Measurements from ENCODE around the gene LMAN2L. TPM values are rescaled to one million over a fixed set of nuclear protein-coding genes. Genes with fewer than 3 reads are reported as not detected.

LMAN2L gene
- polyA plus RNA-seq, 1 of the 3 experiments (the other 2 are of a cell fraction): 17.7 TPM

DNA sequence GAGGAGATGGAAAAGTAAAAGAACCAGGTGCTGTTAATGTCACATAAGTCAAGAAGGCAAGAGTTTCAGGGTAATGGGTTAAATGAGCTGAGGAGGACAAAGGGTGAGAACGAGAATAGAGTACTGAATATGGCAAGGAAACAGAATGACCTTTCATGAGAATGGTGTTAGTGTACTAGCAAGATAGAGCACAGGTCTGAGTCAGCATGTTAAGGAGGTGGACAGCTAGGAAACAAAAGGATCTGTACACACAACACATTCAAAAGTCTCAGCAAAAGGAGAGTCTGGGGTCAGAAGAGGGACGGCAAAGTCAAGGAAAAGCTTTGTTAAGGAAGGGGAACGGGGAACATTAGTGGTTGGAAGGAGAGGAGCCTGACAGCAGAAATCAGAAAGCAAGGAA lies 28.9 kb downstream of the LMAN2L start:
- CTCF ChIA-PET: interaction anchor here (1.0 kb wide), 1 partner anchor 17 kb away, joined by 3 read pairs; no protein-coding TSS in a partner anchor
- Histone ChIP-seq H3K4me3 (ENCODE audit: low read depth in 2 of 2, low read length in 1 of 2) (no peak overlapping the region), H3K36me3 (replicated peaks in 1 of 2; ENCODE audit: control insufficient read depth in 1 of 2, insufficient read depth in 2 of 2, low read length in 1 of 2) (peaks cover 51 to 59% of the 10 kb centered on the region in 2 experiments), H3K4me2 (no peak overlapping the region), H3K4me1 (ENCODE audit: control insufficient read depth in 1 of 2, insufficient read depth in 2 of 2, low read depth in 1 of 2, low read length in 1 of 2) (no peaks in the 10 kb centered on the region; a peak in 1 of 4 replicates), H3F3A (replicated peaks; ENCODE audit: insufficient read depth) (no peaks in the 10 kb centered on the region), H3K9me3 (no peaks in the 10 kb centered on the region), H3K9ac (no peak overlapping the region), H2AFZ (ENCODE audit: low read depth) (no peak overlapping the region), H3K27ac (ENCODE audit: low read depth in 2 of 2, low read length in 1 of 2) (no peak overlapping the region), H4K20me1 (ENCODE audit: insufficient read depth) (no peaks in the 10 kb centered on the region), H3K79me2 (ENCODE audit: insufficient read depth) (no peaks in the 10 kb centered on the region), H3K27me3 (ENCODE audit: insufficient read depth) (no peaks in the 10 kb centered on the region), H3K9me2 (no peaks in the 10 kb centered on the region)
- POLR2A ChIA-PET: no interaction called here
- no peak for DNase-seq
- 86% methylated on average over 3 of the region's 3 CpGs for WGBS (ENCODE audit: low lambda C conversion rate)
- TF ChIP-seq NFIC (IDR thresholded peaks at IDR 0.05; ENCODE audit: borderline replicate concordance) (no peak), YY1 (IDR thresholded peaks at IDR 0.05; ENCODE audit: low read depth) (no peak), GATA2 (CRISPR knock-in tag; IDR thresholded peaks at IDR 0.05) (no peak), ELF1 (IDR thresholded peaks at IDR 0.05) (no peak), CHD2 (IDR thresholded peaks at IDR 0.05; ENCODE audit: low read length, partially characterized antibody) (no peak), NRF1 (IDR thresholded peaks at IDR 0.05; ENCODE audit: low read depth, low read length) (no peak), FOXJ3 (CRISPR knock-in tag; IDR thresholded peaks at IDR 0.05) (no peak), RAD21 (IDR thresholded peaks at IDR 0.05; ENCODE audit: low read length) (no peak), MXI1 (IDR thresholded peaks at IDR 0.05; ENCODE audit: low read depth, low read length) (no peak), FOXM1 (IDR thresholded peaks at IDR 0.05; ENCODE audit: low read depth) (no peak), EP300 (IDR thresholded peaks at IDR 0.05; ENCODE audit: borderline replicate concordance in 1 of 2, low read depth in 1 of 2, low read length in 1 of 2) (no peak), JUND (IDR thresholded peaks at IDR 0.05) (no peak), MEF2A (IDR thresholded peaks at IDR 0.05; ENCODE audit: borderline replicate concordance, low read depth) (no peak)
- TF ChIP-seq, protein P1, sequence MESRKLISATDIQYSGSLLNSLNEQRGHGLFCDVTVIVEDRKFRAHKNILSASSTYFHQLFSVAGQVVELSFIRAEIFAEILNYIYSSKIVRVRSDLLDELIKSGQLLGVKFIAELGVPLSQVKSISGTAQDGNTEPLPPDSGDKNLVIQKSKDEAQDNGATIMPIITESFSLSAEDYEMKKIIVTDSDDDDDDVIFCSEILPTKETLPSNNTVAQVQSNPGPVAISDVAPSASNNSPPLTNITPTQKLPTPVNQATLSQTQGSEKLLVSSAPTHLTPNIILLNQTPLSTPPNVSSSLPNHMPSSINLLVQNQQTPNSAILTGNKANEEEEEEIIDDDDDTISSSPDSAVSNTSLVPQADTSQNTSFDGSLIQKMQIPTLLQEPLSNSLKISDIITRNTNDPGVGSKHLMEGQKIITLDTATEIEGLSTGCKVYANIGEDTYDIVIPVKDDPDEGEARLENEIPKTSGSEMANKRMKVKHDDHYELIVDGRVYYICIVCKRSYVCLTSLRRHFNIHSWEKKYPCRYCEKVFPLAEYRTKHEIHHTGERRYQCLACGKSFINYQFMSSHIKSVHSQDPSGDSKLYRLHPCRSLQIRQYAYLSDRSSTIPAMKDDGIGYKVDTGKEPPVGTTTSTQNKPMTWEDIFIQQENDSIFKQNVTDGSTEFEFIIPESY (IDR thresholded peaks at IDR 0.05; ENCODE audit: borderline replicate concordance, low read depth): no peak
- TF ChIP-seq, protein P2, sequence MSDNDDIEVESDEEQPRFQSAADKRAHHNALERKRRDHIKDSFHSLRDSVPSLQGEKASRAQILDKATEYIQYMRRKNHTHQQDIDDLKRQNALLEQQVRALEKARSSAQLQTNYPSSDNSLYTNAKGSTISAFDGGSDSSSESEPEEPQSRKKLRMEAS (IDR thresholded peaks at IDR 0.05; ENCODE audit: low read depth): no peak
- TF ChIP-seq, protein P3, sequence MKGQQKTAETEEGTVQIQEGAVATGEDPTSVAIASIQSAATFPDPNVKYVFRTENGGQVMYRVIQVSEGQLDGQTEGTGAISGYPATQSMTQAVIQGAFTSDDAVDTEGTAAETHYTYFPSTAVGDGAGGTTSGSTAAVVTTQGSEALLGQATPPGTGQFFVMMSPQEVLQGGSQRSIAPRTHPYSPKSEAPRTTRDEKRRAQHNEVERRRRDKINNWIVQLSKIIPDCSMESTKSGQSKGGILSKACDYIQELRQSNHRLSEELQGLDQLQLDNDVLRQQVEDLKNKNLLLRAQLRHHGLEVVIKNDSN (IDR thresholded peaks at IDR 0.05; ENCODE audit: borderline replicate concordance, low read depth): no peak
